NCI-H1048 (cell line): ENCODE measurements around the gene ICAM3.
"Not testable (repeated sequence)": the region's sequence is repeated elsewhere in the genome, so short reads cannot be mapped to it uniquely, and the experiment has no call there.

Experiments
- DNase-seq: peaks from one replicate; lab custom pipeline; 2025; lab: John Stamatoyannopoulos, UW

Gene ICAM3

DNA sequence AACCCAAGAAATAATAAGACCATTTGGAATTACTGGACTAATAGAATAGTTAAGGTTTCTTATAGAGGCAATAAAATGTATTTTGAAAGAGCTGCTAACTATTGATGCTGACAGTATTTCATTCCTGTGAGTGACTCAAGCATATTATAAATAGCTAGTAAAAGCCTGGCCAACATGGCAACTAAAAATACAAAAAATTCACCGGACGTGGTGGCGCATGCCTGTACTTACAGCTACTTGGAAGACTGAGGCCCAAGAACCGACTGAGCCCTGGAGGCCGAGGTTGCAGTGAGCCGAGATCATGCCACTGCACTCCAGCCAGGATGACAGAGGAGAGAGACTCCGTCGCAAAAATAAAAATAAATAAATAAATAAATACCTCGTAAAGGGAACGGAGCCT is 5.4 kb upstream of the ICAM3 start:
- no peak for DNase-seq

DNA sequence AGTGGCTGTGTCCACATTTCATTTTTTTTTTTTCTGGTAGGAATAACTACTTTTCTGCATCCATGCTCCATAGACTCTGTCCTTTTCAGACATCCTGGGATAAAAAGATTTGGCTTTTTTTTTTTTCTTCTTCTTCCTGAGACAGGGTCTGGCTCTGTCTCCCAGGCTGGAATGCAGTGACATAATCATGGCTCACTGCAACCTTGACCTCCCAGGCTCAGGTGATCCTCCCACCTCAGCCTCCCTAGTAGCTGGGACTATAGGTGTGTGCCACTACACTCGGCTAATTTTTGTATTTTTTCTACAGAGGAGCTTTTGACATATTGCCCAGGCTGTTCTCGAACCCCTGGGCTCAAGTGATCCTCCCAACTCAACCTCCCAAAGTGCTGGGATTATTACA is 4.1 kb upstream of the ICAM3 start:
- DNase-seq, result no peak

DNA sequence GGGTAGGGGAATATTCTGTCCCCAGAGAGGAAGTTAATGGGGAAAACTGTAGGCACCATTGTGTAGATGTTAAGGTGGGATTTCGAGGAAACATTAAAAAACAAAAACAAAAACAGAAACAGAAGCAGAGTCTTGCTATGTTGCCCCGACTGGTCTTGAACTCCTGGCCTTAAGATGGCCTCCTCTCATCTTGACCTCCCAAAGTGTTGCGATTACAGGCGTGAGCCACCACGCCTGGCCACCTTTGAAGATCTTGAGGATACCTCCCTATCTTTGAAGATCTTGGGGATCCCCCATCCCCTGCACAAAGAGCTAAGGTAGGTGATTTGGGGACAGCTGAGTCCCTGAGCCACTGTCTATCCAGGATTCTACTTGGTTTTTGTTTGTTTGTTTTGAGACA is 553 bp upstream of the ICAM3 start:
- DNase-seq, result no peak

DNA sequence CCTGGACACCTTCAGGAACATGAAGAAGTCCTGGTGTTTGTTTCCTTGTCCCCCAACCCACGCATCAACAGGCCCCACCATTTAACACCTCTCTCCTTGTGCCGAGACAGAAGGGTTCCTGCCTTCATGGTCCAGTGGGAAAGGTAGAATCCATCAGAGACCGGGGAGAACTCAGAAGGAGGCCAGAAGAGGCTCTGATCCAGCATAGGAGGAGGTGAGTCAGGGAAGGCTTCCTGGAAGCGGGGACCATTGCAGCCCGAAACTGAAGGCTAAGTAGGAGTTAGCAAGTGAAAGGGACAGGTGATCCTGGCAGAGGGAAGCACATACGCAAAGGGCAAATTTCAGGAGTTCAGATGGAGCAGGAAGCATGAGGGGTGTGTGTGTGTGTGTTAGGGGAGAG is 484 bp downstream of the ICAM3 start:
- DNase-seq, result no peak

DNA sequence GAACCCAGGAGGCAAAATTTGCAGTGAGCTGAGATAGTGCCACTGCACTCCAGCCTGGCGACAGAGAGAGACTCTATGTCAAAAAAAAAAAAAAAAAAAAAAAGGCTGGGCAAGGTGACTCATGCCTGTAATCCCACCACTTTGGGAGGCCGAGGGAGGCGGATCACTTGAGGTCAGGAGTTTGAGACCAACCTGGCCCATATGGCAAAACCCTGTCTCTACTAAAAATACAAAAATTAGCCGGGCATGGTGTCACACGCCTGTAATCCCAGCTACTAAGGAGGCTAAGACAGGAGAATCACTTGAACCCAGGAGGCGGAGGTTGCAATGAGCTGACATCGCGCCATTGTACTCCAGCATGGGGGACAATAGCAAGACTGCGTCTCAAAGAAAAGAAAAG is 2.7 kb downstream of the ICAM3 start:
- not testable (repeated sequence) for DNase-seq

GRCh38 chr19:10335352-10335985 is 4.0 kb downstream of the ICAM3 start:
- DNase-seq, result no peak

GRCh38 chr19:10334588-10335351 is 4.7 kb downstream of the ICAM3 start:
- DNase-seq, result peak; percentile 68

DNA sequence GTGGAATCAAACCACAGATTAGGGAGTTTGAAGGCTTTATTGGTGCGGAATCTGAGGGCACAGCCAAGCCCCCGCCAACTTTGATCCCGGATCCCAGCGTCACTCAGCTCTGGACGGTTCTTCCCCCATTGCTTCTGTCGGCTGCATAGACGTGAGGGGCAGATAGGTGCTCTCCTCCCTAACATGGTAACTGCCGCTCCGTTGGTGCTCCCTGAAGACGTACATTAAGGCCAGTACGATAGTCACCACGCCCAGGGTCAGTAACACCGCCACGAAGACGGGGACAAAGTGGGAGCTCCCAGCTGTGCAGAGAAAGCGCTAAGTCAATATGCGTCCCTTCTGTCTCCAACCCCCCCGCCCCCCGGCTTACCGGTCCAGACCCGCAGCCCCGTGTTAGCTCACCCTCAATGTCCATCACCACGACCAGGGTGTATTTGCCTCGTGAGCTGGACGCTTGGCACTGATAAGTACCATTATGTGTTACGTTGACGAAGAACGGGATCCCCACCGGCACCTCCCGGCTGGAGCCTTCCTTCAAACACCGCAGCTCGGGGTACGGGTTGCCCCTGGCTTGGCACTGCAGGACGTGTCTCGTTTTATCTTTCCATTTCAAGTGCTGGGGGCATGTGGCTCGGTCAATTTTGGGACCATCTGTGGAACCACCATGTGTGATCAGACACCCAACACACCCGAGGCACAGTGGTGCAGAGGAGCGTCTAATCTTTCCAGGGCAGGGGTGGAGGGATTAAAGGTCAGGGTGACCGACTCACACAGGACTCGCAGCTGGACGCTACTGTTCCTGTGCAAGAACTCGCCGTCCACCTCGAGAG is 5.5 kb downstream of the ICAM3 start:
- no peak for DNase-seq

DNA sequence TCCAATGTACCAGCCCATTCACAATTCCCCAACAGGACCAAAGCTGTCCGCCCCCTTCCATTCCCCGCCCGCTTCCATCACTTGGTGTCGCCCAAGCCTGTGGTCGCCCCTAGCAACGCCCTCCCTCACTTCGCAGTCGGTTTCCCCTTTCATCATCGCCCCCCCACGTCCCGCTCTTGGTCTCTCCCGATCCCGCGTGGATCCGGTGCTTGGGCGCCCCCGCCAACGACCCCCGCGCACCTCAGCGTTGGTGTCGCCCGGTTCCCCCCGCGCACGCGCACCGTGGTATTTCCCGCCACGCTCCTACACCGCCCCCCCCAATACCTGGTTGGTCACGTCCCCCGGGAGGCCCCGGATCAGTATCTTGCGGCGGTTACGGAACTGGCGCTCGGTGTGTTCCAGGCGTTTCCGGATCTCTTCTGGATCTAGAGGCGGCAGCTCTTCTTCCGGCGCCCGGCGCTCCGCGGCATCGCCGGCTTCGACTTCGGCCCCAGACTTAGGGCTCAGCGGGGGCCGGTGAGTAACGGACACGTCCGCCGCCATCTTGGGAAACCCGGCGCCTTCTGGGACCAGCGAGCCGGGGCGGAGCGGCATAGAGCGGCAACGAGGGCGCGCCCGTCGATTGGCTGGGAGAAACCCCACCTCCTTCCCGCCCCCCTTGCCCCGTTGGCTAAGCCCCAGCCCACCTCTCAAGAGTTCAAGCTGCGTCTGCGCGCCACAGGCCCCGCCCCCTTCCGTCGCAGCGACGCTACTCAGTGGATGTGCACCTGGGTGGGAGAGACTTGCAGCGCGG is 6.3 kb downstream of the ICAM3 start, which contains the start of gene RAVER1:
Gene RAVER1, minus strand, starts transcription at position 565 of the 793 bp plus-strand sequence. Its CDS starts 22 bp downstream, at position 543.
- peak; percentile 87 for DNase-seq

DNA sequence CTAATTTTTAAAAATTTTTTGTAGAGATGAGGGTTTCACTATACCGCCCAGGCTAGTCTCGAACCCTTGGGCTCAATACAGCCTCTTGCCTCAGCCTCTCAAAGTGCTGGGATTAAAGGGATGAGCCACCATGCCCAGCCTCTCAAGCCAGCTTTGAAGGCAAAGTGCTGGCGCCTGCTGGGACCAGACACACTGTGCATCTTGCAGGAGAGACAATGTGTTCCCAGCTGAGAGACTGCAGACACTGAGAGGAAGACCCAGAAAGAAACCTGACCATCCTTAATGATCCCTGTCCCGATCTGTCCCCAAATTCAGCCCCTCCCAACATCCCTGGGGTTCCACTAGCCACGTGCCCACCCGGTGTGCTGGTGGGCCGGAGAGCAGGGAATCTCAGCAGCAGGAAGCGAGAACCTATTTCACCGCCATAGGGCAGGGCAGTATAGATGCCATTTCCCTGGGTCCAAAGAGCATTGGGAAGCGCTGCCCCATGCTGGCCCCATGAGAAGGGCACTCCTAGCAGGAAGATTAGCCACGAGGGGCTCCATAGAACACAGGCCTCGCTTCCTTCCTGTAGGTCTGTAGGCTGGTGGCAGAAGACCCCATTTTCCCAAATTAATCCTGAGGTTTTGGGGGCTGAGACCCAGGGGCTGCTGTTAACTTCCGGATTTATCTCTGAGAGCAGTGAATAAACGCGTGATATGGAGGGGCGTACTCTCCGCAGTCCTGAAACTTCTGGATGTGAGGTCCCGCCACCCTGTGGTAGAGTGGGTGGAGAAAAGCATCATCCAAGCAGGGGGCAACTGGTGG is 7.1 kb downstream of the ICAM3 start:
- no peak for DNase-seq

DNA sequence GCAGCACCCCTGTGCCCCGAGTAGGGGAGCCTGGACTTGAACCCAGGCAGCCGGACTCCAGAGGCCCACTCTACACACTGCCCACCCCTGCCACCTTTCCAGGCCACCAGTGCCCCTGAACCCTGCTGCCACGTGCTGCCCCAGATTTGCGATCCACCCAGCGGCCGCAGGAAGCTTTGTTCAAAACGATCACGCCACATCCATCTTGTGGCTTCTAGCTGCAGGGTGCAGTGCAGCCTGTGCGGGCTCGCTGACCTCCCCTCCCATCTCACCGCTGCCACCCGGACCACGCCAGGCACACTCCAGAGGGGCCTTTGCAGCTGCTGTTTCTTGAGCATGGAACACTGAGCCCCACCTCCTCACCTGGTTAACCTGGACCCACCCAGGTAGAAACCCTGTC is 9.9 kb downstream of the ICAM3 start:
- DNase-seq, result no peak

- no peak for DNase-seq
Observed at GRCh38 chr19:10328558-10329429, 10.6 kb downstream of the ICAM3 start.

DNA sequence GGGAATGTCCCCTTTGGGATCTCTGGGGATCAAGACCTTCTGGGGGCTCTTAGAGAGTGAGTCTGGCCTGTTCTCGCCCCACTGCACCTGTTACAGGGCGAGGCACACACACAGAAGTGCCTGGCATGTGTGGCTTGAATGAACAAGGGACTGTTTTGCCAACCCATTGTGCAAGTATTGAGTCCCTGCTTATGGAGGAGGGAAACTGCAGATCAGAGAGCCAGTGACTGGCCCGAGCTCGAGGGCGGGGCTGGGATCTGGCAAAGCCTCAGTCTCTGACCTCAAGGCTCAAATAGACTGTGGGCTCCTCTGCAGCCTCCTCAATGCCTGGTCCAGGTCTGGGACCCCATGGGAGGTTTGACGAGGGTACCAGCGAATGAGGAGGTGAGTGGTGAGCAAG is 11.6 kb downstream of the ICAM3 start:
- no peak for DNase-seq

DNA sequence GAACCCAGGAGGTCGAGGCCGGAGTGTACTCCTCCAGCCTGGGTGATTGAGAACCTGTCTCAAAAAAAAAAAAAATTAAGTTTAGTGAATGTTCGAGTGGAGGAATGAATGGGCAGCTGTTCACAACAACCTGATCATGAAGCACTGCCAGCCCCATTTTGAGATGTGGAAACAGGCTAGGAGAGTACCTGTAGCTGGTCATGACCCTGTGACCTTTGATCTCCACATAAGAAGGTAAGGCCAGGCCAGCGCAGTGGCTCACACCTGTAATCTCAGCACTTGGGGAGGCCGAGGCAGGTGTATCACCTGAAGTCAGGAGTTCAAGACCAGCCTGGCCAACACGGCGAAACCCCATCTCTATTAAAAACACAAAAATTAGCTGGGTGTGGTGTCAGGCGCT is 13.7 kb downstream of the ICAM3 start:
- no peak for DNase-seq

DNA sequence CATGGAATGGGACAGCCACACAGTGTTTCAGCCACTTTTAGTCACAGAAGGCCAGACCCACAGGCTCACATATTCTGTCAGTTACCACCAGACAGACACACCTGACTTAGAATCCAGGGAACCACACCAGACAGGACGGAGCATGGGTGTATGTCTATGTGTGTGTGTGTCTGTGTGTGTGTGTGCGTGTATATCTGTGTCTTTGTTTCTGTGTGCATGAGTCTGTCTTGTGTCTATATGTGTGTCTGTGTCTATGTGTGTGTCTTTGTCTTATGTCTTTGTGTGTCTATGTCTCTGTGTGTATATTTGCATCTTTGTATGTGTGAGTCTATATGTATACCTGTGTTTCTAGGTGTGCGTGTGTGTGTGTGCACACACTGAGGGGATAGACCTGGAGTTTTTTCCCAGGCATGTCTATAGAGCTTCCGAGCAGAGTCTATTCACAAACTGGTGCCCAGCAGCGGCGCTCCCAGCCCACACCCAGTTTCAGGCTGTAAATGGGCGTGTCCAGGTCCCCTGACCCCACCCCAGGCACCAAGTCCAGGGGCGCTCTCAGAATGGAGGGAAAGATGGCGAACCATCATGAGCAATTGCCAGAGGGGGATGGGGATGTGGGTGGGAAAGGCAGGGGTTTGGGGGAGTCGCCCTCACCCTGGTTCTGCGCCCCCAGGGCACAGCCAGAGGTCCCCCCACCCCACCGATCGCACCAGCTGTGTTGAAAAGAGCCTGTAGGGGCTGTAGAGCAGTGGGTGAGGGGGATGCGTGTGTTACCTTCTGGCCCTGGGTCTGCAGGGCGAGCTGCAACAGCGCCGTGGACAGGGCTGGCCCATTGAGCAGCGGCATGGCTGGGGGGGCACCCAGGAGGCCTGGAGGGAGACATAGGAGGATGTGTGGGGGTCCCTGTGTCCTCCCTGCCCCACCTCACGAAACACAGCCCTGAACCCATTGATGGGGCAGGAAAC is 17.3 kb downstream of the ICAM3 start:
- DNase-seq, result no peak

GRCh38 chr19:10321417-10321797 is 18.0 kb downstream of the ICAM3 start:
- DNase-seq, result no peak

GRCh38 chr19:10320602-10321416 is 18.6 kb downstream of the ICAM3 start:
- no peak for DNase-seq
